ENCODE results near the gene BRSK2.

BRSK2 gene

DNA sequence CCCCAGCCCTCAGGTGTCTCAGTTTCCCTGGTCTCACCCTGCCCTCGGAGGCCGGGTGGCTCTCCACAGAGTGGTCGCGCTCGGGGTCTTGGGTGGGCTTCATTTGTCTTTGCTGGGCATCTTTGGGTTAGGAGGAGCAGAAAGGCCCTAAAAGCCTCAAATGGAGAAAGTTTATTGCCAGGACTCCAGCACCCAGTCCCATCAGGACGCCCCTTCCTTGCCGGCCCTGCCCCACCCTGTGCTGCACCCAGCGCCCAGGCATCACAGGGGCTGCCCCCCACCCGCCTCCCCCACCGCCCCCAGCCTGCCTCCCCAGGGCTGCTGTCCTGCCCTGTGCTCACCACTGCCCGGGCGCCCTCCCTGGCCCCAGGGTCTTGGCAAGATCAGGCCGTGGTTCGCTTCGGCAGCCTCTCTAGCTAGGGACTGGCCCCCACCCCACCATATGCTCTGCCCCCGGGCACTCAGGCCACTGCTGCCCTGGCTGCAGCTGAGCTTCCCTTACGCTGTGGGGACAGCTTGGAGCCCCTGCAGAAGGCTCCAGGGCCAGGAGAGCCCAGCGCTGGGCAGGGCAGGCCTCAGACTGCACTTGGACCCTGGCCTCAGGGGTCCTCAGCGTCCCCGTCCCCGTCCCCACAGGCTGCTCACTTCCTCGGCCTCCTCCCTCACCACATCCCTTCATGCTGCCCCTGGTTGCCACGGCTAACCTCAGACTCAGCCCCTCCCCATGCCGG is 65.5 kb downstream of the BRSK2 start:
- no peak for DNase-seq

DNA sequence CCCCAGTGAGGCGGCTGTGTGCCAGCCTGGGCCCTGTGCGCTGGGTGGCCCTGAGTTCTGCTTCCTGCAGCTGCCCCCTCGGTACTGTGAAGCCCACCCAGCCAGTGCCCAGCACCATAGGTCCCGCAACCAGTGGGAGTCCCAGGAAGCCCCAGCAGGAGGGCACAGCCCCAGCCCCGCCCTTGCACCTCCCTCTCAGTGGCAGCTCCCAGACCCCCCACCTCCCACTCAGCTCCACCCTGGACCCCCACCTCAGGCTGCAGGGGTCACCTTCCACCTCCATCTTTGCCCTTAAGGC is 66.0 kb downstream of the BRSK2 start:
- DNase-seq, result no peak

DNA sequence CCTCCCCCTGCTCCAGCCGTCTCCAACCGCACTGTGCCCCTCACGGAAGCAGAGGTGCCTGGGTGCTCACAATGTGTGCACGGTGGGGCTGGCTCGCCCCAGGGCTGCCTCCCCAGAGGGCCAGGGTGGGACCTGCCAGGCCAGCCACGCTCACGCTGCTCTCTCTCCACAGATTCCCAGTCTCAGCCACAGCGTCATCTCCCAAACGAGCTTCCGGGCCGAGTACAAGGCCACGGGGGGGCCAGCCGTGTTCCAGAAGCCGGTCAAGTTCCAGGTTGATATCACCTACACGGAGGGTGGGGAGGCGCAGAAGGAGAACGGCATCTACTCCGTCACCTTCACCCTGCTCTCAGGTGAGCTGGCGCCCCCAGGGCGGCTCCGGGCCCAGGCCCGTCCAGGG is 66.4 kb downstream of the BRSK2 start:
- DNase-seq, result no peak

DNA sequence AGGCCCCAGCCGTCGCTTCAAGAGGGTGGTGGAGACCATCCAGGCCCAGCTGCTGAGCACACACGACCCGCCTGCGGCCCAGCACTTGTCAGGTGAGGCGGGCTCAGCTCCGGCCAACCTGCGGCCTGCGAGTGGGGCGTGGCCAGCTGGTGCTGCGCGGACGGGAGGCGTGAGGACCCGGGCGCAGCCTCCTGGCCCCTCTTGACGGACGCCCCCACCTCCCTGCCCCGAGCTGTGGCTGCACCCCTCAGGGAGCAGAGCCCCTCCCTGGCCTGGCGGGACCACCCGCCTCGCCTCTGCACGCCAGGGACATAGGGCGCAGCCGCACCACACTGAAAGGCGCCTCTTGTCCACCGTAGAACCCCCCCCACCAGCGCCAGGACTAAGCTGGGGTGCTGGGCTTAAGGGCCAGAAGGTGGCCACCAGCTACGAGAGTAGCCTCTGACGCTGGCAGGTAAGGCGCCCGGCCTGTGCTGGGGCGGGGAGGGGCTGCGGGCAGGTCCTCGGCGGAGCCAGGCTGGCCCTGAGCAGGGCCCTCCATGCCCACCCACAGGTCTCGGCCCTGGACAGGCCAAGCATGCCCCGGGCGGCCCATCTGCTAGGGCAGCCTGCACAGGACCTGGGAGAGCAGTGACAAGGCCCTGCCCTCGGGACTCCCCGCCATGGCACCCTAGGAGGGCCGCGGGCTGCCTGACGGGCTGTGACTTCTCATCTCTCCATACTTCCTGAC is 67.0 kb downstream of the BRSK2 start:
- DNase-seq, result no peak

DNA sequence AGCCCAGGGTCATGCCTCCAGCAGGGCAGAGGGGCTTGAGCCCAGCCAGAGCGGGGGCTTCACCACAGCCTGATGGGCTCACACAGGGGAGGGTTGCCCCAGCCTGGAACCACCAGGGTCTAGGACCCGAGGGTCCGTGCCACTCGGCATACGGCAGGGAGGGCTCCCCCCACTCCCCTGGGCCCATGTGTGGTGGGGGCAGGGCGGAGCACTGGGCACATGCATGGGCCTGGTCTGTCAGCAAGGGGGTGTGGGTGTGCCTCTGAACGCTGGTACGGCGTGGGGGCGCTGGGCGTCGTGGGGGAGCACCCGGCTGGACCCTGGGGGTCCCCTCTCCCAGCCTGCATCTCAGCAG is 67.6 kb downstream of the BRSK2 start:
- DNase-seq, result no peak

DNA sequence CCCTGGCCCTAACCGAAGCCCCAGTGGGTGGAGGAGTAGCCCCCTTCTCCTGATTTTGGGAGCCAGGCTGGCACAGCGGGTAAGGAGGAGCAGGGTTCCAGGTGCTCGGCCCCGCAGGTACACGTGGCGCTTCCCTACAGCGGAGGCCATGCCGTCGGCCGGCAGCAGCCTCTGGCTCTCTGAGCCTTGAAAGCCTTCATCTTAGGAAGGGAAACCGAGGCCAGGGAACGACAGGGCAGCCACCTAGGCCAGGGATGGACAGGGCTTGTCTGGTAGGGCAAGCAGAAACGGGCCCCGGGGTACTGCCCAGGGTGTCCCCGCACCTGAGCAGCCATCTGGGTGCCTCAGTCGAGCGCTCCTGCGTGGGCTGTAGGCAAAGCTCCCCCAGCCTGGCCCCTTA is 68.1 kb downstream of the BRSK2 start:
- no peak for DNase-seq

DNA sequence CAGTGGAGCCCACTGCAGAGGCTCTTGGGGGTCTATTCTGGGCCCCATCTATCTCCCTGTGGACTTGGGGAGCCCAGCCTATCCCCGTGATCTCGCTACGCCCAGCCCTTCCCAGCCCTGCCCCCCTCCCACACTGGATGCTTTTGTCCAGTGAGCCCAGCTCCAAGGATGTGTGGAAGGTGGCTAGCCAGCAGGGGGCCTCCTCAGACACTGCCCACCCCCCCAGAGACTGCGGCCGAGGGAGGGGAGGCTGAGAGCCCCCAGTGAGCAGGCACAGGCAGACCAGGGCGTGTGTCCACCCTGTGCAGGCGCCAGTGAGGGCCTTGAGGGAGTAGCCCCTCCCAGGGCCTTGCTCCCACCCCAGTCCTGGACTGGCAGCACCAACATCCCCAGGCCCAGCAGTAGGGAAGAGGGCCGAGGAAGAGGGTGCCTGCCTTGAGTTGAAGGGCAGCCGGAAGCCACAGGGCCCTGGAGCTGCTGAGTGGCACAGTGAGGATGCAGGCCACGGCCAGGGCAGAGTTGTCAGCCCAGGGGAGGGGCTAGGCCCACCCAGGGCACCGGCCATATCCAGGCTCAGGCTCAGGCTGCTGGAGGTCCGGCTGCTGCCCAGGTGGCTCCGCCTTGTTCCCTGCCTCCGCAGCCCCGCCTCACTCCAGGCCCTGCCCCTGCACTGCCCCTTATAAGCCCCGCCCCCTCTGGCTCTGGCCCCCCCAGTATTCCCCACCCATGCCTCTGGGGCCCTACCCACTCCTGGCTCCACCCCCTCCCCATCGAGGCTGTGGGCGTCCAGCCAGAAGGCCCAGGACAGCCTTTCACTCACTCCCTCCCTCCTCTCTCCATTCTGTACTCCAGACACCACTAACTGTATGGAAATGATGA is 68.8 kb downstream of the BRSK2 start:
- DNase-seq, result no peak

DNA sequence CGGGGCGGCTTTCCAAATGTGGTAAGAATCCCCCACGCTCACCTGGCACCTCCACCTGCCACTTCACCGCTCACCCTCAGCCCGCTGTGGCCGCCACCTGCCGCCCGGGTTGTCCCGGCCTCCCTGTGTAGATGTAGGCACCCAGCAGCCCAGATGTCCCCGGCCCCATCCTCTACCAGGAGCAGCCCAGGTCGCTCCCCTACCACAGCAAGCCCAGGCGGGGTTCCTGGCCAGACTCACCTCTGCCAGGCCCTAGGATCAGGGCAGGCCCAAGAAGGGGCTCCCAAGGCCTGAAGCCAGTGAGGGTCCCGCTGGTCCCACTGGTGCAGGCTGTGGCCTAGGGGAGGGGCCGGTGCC is 69.5 kb downstream of the BRSK2 start:
- no peak for DNase-seq

DNA sequence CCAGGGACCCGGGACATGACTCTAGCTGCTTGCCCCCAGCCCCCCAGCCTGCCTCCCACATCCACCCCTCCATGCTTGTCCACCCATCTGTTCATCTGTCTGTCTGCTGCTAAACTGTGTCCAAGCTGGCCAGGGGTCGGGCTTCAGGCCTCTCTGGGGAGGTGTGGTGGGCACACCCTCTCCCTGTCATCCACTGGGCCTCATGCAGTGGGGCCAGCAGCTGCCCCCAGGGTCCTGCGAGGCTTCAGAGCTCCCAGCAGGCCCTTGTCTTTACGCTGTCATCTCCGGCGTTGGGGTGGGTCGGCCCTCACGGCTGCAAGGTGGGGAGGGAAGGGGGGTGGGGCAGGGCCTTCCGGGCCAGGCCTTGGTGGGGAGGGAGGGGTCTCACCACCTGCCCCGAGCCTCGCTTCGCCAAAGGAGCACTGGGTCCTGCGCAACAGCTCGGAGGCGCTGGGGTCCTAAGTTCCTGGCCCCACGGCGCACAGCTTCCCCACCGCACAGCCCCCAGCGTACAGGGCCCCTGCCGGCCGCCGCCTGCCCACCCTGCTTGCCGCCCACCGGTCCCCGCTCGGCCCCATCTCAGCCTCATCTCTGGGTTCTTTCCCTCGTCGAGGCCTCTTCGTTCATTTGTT is 70.1 kb downstream of the BRSK2 start:
- no peak for DNase-seq

DNA sequence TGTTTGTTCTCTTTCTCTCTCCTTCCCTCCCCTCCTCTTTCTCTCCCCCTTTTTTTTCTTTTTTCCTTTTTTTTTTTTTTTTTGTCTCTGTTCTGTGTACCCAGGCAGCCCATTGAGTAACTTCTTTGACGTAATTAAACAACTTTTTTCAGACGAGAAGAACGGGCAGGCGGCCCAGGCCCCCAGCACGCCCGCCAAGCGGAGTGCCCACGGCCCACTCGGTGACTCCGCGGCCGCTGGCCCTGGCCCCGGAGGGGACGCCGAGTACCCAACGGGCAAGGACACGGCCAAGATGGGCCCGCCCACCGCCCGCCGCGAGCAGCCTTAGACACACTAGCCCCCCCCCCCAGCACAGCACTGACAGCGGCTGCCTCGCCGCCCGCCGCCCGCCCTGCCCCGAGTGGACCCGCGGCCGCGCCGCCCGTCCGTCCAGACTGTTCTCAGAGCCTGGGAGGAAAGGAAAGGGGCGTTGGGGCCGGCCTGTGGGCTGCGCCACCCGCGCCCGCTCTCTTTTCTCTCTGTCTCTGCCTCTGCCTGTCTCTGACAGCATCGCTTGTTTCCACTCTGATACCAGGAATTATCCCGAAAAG is 70.8 kb downstream of the BRSK2 start:
- DNase-seq, result no peak

DNA sequence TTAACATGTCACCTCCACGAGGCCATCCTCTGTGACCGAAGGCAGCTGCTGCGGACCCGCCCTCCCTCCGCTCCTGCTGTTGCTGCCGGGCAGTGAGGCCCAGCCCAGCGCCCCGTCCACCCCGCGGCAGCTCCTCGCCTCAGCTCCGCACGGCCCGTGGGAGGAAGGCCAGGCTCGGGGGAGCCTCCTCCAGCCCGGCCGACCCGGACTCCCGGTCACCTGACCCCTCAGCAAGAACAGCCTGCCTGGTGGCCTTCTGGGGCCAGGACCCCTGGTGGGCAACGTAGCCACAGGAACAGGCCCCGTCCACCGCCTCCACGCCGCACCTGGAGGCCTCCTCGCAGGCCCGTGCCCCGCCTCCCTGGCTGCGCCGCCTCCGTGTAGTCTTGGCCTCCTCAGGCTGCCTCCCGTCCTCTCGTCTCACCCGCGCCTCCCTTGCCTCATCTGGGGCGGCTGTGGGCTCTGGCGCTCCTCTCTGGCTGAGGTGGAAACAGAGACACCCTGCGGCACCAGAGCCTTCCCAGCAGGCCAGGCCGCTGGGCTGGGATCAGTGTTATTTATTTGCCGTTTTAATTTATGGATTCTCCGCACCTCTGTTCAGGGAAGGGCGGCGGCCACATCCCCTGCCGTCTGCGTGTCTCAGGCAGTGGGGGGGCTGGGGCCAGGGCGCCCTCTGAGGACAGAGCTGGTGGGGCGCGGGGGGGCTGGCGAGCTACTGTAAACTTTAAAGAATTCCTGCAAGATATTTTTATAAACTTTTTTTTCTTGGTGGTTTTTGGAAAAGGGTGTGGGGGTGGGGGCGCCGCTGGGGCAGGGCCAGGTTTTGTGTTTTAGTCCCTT is 71.5 kb downstream of the BRSK2 start:
- no peak for DNase-seq

DNA sequence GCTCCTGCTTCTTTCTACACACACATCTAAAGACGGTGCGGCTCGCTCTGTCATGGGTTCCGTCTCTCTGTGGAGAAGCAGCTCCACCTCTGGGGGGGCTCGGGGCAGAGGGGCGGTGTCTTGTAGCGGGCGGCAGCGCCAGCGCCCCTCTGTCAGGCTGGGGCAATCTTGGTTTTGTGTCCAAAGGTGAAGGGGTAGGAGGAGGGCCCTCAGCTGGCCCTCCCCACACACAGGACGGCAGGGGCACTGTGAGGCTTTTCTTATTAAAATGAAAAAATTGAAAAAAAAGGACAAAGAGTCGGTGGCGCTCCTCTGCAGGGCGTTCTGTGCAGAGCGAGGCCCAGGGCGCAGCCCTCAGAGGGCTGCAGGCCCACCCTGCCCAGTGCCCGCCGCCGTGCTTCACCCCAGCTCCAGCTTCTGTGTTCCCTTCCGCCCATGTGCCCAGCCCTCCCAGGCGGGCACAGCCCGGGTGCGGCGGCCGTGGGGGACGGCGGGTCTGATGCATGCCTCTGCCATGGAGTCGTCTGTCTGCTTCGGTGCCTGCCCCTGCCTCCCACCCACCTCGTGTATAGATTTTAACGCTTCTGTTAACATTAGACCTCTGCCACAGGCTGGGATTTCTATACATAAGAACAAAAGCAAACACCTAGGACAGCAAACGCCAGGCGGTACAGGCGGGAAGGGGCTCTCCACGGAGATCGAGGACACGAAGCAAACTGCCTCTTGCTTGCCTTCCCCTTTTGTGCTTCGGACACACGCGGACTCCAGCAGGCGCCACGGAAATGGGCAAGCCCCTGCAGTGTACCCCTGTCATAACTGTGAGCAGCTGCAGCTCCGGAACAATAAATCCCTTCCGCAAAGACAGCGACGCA is 72.3 kb downstream of the BRSK2 start:
- no peak for DNase-seq

DNA sequence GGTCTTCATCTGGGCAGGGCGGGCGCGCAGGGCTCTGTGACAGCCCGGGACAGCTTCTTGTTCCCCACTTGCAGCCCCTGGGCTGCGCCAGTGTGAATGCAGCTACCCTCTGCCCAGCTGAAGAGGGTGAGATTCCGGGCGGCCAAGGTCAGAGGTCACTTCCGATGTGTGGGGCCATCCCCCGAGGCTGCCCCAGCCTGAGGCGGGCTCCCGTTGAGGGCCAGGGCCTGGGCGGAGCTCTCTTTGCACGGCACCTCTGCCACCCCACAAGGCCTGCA is 72.9 kb downstream of the BRSK2 start:
- no peak for DNase-seq

DNA sequence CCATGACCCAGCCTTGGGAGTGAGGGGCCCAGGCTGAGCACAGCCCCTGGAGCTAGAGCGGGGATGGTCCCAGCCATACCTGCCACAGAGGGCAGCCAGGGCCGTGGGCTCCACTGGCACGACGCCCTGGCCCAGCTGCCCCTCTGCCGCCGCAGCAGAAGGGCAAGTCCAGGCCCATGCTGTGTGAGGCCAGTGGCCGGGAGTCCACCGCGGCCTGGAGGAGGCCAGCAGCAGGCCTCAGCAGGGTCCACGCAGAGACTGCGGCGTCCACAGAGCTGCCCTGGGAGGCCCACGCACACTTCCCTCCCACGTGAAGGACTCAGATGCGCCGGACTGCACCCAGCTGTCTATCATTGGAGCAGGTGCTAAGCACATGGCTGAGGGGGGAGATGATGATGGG is 73.3 kb downstream of the BRSK2 start:
- no peak for DNase-seq

DNA sequence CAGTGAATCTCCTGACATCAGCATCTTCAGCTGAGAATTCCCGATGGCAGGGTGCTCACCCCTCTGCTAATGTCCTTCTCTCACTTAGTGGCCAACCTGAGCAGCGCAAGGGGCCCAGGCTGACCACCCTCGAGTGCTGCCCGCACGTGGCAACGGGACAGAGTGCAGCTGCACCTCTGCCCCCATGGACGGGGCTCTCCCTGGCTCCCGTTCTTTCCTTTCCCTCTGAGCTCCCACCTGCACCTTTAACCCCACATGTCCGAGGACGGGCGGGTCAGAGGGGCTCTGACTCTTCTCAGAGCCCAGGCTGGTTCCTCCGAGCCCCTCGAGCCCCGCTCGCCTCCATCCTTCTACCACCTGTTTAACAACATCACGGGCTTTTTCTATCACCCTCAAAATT is 77.0 kb downstream of the BRSK2 start:
- DNase-seq, result no peak

DNA sequence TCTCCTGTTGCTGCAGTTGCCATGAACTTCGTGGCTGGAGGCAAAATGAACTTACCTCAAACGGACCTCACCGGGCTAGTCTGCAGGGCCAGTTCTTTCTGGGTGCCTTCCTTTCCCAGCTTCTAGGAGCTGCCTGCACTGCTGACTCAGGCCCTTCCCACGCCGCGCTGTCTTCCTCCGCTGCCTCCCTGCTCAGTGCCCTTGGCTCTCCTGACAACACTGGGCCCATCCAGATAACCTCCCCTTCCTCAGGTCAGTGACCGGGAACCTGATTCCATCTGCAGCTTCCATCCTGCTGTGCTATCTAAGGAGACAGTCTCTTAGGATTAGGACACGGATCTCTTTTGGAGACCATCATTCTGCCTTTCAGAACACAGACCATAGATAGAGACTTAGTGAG is 77.5 kb downstream of the BRSK2 start:
- no peak for DNase-seq

DNA sequence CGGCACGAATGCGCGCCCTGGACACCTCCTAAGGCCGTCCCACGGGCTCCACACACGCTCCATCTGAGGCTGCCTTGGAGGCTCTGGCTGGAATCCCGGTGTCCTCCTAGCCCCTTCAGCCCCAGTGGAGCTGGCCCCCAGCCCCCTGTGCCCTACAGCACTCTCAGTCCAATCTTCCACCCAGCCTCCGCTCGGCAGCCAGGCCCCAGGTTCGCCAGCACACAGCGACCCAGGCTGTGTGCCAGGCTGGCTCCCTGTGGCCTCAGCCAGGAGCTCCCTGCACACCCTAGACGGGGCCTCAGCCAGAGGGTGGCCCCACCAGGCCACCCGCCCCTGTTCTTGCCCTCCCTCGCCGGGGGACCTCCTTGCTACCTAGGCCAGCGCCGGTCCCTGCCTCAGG is 78.3 kb downstream of the BRSK2 start:
- DNase-seq, result no peak

DNA sequence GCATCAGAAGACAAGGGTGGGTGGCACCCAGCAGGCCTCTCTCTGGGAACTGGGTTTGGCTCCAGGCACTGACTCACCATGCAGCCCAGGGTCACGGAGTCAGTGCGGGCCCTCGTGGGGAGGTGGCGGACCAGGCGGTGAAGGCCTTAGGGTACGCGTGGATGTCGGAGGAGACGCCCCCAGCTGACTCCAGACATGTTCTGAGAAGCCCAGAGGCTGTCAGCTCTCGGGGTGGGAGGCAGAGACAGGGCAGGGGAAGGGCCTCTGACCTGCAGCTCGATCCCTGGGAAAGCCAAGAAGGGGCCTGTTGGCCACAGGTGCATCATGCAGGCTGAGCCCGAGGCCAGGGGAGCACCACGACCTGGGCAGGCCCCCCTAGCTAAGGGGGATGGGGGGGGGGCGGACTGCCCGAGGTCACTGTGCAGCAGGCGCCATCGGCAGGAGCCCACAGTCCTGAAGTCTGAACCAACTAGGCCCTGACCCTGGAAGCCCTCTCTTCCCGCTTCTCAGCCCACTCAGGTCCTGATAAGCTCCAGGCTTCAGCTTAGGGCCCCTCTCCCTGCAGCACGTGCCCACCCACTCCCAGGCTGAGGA is 78.8 kb downstream of the BRSK2 start:
- no peak for DNase-seq

DNA sequence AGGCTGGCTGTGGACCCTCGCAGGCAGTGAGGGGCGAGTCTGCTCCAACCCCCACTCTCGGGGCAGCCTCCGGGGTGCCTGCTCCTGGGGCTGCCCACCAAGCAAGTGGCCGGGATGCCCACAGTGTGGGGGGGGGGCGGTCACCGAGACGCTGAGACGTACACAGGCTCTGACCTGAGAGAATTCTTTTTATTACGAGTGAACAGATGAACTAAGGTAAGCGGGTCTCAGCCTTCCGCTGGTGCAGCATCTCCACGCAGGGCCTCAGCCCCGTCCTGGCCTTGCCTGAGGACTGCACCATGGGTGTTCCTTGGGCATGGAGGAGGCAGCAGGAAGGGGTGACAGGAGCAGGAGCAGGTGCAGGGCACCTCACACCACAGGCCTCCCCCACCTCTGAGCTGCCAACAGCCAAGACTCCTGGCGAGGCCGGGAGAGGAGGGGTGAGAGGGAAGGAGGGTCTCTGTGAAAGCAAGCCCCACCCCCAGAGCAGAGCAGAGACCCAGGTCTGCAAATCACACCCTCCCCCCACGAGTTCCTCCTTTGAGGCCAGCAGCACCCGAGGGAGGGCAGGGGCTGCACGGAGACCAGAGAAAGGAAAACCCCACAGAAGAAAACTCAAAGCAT is 79.7 kb downstream of the BRSK2 start:
- DNase-seq, result no peak

DNA sequence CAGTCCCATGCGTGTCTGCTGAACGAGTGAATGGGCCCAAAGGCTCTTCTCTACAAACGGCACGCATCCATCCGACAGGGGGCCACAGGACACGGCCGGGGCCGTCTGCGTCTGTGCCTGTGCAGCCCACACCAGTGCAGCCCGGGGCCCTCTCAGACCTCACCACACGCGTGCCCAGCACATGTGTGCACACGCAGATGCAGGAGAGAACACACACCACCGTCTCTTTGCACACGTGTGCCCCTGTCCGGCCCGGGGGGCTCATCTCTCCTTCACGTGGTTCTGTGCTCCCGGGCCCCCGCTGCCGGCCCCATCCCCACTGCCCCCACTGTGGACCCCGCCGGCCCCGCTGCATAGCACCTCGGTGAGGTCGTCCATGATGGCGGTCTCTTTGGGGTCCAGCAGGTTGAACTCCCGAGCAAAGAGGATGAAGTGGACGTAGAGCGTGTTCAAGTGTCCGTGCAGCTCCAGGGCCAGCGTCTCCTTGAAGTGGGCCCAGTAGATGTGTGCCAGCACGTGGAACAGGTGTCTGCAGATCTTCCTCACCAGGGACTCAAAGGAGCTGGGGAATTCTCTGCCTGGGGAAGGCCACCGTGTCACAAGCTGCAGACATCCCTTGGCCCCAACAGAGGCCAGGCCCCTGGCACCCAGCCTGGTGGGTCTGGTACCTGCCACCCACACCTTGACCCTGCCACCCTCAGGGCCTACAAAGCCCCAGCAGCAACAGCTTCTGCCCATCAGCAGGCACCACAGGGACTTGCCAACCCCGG is 80.4 kb downstream of the BRSK2 start:
- DNase-seq, result no peak

All from KG1 (cell line).